A549 (cell line): Measurements from ENCODE around the gene GPSM3.

Experiments used
- CBX8 ChIP-seq: fragments of 200-600 bp; sonication (generic); IDR thresholded peaks from 2 replicates; pipeline ENCODE4 v1.6.1; 2016
- CHD2 ChIP-seq: fragments of 150-350 bp; IDR thresholded peaks from 2 replicates; pipeline ENCODE4 v1.6.1; 2014; ENCODE audit warnings: low read length; ENCODE audit not compliant: partially characterized antibody
- EP300 ChIP-seq, 2 experiments: fragments of >200 bp; sonication (Bioruptor Twin); formaldehyde crosslinking; IDR thresholded peaks; 2 replicates in 1 of 2; 3 replicates in 1 of 2; pipeline ENCODE4 v1.6.1; 2016 to 2017
- MYC ChIP-seq: IDR thresholded peaks from 2 replicates; pipeline ENCODE4 v1.6.1; 2012; ENCODE audit warnings: mild to moderate bottlenecking, inconsistent platforms, low read length, improper control_type of control experiment, borderline replicate concordance
- POLR2A ChIP-seq: IDR thresholded peaks from 2 replicates; pipeline ENCODE4 v1.6.1; 2012; ENCODE audit warnings: mild to moderate bottlenecking, low read length
- REST ChIP-seq: fragments of 200-600 bp; sonication (generic); IDR thresholded peaks from 2 replicates; pipeline ENCODE4 v1.6.1; 2016; ENCODE audit warnings: antibody characterized with exemption, mild to moderate bottlenecking, moderate library complexity
- TFCP2L1 ChIP-seq: fragments of 250-450 bp; sonication (Bioruptor Pico); IDR thresholded peaks from 2 replicates; pipeline ENCODE4 v1.5.0; 2021; ENCODE audit warnings: mild to moderate bottlenecking
- TF ChIP-seq, protein P1 (sequence below): fragments of >200 bp; sonication (Bioruptor Twin); formaldehyde crosslinking; IDR thresholded peaks from 3 replicates; pipeline ENCODE4 v1.5.1; 2016
- TF ChIP-seq, protein P2 (sequence below): fragments of 450-650 bp; IDR thresholded peaks from 2 replicates; pipeline ENCODE4 v1.6.1; 2014; ENCODE audit warnings: antibody characterized with exemption

DNA sequence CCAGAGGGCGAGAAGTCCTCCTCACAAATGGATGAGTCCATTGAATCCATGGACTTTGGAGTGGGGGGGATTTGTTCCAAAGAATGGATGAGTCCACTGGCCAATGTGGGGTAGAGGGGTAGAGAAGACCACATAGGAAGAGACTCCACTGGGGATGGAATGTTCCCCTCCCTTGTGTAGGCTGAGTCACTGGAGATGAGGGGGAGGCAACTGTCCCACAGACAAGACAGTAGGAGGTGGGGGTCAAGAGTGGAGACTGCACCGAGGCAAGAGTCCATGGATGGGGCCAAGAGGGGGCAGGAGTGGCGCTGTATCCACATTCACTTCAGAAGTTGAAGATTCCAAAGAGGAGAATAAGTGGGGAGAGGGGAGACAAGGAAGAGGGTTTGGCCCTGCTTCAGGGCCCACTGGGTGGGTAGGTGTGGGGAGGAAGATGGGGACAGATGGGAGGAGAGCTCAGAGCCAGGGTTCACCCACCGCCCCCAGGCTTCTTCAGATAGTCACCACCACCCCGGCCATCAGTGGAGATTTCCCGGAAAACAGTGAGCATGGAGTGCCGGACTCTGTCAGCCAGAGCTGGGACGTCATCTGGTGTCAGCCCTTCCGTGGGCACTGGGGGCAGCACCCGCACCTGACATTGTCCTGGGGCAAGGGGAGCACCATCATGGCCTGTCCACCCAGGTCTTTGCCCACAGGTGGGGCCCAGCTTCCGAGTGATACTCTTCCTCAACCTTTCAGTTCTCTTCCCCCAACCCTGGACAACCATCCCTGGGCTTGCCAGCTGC is 23.4 kb downstream of the GPSM3 start:
- TF ChIP-seq EP300 (IDR thresholded peaks at IDR 0.05): no peak
- no peak for TF ChIP-seq POLR2A
- TF ChIP-seq TFCP2L1 (CRISPR knock-in tag): no peak
- no peak for TF ChIP-seq CBX8
- no peak for TF ChIP-seq REST
- TF ChIP-seq, protein P1, sequence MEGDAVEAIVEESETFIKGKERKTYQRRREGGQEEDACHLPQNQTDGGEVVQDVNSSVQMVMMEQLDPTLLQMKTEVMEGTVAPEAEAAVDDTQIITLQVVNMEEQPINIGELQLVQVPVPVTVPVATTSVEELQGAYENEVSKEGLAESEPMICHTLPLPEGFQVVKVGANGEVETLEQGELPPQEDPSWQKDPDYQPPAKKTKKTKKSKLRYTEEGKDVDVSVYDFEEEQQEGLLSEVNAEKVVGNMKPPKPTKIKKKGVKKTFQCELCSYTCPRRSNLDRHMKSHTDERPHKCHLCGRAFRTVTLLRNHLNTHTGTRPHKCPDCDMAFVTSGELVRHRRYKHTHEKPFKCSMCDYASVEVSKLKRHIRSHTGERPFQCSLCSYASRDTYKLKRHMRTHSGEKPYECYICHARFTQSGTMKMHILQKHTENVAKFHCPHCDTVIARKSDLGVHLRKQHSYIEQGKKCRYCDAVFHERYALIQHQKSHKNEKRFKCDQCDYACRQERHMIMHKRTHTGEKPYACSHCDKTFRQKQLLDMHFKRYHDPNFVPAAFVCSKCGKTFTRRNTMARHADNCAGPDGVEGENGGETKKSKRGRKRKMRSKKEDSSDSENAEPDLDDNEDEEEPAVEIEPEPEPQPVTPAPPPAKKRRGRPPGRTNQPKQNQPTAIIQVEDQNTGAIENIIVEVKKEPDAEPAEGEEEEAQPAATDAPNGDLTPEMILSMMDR: no peak
- TF ChIP-seq MYC: no peak
- no peak for TF ChIP-seq CHD2
- TF ChIP-seq, protein P2, sequence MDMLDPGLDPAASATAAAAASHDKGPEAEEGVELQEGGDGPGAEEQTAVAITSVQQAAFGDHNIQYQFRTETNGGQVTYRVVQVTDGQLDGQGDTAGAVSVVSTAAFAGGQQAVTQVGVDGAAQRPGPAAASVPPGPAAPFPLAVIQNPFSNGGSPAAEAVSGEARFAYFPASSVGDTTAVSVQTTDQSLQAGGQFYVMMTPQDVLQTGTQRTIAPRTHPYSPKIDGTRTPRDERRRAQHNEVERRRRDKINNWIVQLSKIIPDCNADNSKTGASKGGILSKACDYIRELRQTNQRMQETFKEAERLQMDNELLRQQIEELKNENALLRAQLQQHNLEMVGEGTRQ: no peak
